Measurements from ENCODE around the gene SMIM35.

GRCh38 chr11:118080296-118080695, 6.5 kb downstream of the SMIM35 start:
- TF ChIP-seq CTCF (IDR thresholded peaks at IDR 0.05; ENCODE audit: low read depth, low read length) (no peak), EZH2phosphoT487 (IDR thresholded peaks at IDR 0.05; ENCODE audit: low read depth) (no peak)
